Right lobe of liver (tissue), 4 donors: ENCODE data around the gene SLC9A2.

ENCODE experiments used
- POLR2A ChIP-seq: fragments of 450-650 bp; IDR thresholded peaks from one replicate; pipeline ENCODE4 v1.6.1; 2017; ENCODE audit warnings: antibody characterized with exemption, mild to moderate bottlenecking
- TF ChIP-seq, protein P1 (sequence below), 4 donors: fragments of 200-600 bp in 3 of 4; fragments of 450-650 bp in 1 of 4; IDR thresholded peaks; one replicate each; pipeline versions ENCODE4 v1.5.1 to v1.8.0; 2016 to 2022; ENCODE audit warnings: antibody characterized with exemption in 4 of 4, mild to moderate bottlenecking in 2 of 4
- donor health status: DM: no; HTN: no; CAD: no.
- donor health status: DM: no; HTN: no; CAD: no.
- donor health status: DM: no; HTN: yes; CAD: no.

DNA sequence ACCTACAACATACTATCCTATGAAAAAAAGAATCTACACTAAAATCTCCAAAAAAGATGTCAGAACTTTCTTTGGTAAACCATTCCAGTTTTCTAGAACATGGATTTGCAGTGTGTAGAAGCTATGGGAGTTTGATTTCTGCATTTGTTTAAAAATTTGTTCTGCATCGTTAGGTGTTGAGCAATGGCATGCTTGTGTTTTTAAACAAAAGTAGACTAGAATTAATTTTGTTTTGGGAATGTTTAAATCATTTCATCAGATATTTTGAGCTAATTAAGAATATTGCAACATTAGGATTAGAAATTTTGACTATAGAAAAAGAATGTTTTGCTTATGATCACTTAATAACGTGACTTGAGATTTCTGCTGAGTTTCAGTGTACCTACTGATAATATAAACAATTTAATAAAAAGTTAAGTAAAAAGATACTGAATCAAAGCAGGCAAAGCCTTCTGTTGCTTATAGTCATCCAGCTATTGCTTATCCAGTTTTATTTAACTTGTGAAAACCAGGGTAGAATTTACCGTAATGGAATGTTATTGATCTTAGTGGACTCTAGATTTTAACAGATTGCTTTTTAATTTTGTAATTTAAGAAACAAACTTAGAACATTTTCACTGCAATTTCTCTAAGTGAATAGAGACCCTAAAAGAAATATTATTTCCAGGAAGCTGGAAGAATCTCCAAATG lies 135.2 kb downstream of the SLC9A2 start:
- TF ChIP-seq, protein P1, sequence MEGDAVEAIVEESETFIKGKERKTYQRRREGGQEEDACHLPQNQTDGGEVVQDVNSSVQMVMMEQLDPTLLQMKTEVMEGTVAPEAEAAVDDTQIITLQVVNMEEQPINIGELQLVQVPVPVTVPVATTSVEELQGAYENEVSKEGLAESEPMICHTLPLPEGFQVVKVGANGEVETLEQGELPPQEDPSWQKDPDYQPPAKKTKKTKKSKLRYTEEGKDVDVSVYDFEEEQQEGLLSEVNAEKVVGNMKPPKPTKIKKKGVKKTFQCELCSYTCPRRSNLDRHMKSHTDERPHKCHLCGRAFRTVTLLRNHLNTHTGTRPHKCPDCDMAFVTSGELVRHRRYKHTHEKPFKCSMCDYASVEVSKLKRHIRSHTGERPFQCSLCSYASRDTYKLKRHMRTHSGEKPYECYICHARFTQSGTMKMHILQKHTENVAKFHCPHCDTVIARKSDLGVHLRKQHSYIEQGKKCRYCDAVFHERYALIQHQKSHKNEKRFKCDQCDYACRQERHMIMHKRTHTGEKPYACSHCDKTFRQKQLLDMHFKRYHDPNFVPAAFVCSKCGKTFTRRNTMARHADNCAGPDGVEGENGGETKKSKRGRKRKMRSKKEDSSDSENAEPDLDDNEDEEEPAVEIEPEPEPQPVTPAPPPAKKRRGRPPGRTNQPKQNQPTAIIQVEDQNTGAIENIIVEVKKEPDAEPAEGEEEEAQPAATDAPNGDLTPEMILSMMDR (IDR thresholded peaks at IDR 0.05): no peak
- TF ChIP-seq POLR2A: no peak
